OCI-M2 (cell line): ENCODE measurements around the gene TBC1D20.
"Not testable (repeated sequence)": the region's sequence is repeated elsewhere in the genome, so short reads cannot be mapped to it uniquely, and the experiment has no call there.

Experiments
- DNase-seq: peaks from one replicate; lab custom pipeline; 2025; ENCODE audit not compliant: unreplicated experiment; lab: John Stamatoyannopoulos, UW

The TBC1D20 gene

DNA sequence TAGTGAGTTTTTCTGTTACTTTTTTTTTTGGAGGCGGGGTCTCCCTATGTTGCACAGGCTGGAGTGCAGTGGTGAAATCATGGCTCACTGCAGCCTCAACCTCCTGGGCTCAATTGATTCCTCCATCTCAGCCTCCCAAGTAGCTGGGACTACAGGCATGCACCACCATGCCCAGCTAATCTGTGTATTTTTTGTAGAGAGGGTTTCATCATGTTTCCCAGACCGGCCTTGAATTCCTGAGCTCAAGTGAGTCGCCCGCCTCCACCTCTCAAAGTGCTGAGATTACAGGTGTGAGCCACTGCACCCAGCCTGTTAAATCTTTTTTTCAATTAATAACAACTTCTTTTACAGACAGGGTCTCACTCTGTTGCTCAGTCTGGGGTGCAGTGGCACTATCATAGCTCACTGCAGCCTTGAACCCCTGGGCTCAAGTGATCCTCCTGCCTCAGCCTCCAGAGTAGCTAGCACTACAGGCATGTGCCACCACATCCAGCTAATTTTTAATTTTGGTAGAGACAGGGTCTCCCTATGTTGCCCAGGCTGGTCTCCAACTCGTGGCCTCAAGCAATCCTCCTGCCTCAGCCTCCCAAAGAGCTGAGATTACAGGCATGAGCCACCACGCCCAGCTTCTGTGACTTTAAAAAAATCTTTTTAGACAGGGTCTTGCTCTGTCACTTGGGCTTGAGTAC is 14.4 kb upstream of the TBC1D20 start:
- DNase-seq, result not testable (repeated sequence)

DNA sequence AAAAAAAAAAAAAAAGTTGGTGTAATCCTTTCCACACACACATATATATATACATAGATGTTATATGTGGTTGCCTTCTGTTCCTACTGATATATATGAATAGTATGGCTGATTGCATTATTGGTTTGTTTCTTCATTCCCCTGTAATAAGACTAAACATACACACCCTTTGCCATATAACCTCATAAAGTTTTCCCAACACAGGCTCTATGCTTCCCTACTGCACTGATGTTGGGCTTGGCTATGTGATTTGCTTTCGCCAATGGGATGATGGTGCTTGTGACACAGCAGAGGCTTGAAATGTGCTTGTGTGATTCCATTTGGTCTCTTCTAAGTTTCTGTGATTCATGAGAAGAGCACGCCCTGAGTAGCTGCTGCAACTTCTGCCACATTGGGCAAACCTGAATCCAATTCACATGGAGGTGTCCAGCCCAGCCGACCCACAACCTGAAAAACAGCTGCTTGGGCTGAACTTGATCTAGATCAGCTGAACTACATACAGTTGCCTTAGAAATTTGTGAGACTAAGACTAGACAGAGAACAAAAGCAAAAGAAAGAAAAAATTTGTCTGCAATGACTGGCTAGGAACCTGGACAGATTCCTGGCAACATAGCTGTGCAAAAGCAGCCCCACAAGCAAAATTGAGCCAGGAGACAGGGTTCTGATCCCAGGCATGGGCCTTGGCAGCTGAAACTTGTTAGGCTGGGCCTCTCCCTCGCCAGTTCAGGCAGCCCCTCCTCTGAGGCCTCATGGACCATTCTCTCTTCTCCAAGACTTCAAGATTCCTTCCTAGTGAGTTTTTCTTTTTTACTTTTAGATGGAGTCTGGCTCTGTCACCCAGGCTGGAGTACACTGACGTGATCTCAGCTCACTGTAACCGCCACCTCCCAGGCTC is 13.4 kb upstream of the TBC1D20 start:
- no peak for DNase-seq

DNA sequence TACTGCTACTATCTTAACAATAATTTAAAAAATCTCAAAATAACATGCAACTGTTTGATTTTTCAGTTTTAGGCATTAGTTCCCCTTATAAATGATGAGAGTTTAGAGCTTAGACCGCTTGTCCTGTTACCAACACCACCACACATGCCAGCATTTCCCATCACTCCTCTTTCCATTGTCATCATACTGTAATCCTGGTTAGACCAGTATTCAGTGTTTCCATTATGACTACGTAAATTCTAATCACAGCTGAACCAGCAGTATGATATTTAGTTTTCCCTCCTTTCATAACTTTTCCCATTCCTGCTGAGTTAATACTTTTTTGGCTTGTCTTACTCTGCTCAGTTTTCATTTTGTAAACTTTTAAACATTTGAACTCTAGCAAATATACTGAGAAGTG is 12.2 kb upstream of the TBC1D20 start:
- no peak for DNase-seq

DNA sequence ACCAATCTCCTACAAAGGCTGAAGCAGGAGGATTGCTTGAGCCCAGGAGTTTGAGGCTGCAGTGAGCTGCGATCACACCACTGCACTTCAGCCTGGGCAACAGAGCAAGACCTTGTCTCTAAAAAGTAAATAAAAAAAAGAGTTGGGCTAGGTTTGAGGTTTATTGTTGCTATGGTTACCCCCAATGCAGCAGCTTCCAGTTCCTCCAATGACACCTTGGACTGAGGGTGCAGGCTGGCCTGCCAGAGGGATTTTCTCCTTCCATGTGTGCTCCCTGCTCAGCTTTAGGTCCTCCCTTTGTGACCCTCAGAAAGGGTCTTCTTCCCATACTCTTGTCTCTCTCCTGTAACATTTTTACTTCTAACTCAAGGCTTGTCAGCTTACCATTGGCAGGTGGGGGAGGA is 10.6 kb upstream of the TBC1D20 start:
- no peak for DNase-seq

- no peak for DNase-seq
These were observed 10.0 kb upstream of the TBC1D20 start for GRCh38 chr20:472137-472846.

GRCh38 chr20:469746-470490 is 7.6 kb upstream of the TBC1D20 start:
- no peak for DNase-seq

DNA sequence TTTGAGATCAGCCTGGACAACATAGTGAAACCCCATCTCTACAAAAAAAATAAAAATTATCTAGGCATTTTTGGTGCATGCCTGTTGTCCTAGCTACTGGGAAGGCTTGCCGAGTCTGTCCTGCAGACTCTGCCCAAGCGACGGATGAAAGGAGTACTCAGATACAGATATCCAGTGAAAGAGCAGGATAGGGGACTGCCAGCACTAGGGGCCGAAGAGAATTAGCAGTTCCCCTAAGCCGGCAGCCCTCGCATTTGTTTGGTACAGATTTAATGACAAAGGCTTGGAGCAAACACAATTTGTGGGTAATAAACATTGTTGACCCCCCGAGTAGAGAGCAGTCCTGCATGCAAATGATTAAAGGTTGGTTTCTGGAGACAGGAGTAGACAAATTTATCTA is 5.4 kb upstream of the TBC1D20 start:
- no peak for DNase-seq

GRCh38 chr20:461254-462198 is 807 bp downstream of the TBC1D20 start:
- no peak for DNase-seq

- no peak for DNase-seq
These were observed 1.6 kb downstream of the TBC1D20 start for GRCh38 chr20:460707-461106.

GRCh38 chr20:460180-460579 is 2.2 kb downstream of the TBC1D20 start:
- DNase-seq, result no peak

GRCh38 chr20:458776-459175 is 3.6 kb downstream of the TBC1D20 start:
- DNase-seq, result no peak

GRCh38 chr20:454951-455350 is 7.4 kb downstream of the TBC1D20 start:
- DNase-seq, result no peak

DNA sequence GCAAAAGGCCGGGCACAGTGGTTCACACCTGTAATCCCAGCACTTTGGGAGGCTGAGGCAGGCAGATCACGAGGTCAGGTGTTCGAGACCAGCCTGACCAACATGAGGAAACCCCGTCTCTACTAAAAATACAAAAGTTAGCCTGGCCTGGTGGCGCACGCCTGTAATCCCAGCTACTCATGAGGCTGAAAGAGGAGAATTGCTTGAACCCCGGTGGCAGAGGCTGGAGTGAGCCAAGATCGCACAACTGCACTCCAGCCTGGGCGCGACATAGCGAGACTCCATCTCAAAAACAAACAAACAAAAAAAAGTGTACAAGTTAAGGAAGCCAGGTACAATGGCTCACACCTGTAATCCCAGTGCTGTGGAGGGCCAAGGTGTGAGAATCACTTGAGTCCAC is 10.3 kb downstream of the TBC1D20 start:
- DNase-seq, result not testable (repeated sequence)

DNA sequence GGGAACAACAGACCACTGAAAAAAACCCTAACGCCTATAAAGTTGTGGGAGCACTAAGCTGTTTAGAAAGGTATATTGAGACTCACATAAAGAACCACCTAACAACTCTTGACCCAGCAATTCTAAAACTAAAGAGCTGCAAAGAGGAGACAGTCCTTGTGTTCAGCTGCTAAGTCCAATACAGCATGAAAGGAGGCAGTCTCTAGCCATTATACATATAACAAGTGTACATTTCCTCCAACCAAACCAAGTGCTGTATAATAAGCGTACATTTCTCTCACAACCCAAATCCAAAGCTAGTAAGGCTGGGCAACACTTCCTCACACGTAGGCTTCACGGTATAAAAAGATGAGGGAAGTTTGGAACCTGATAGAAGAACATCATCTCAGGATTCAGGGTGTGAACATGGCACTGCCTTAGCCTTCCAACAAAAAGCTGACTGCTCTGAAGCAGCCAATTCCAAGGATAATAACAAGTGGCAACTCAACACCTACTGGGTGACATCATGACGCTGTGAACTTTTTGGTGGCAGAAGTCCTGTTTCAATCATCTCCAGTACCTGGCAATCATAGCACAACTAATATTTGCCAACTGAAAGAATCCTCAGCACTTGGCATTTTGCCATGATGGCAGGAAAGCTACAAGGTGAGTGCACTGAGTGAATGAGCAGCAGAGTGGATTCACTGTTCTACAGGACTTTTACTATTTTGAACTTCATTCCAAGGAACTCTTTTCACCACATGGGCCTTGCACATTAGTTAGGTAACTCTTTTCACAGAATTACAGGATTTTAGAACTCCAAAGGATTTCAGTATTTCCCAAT is 16.6 kb downstream of the TBC1D20 start:
- no peak for DNase-seq

DNA sequence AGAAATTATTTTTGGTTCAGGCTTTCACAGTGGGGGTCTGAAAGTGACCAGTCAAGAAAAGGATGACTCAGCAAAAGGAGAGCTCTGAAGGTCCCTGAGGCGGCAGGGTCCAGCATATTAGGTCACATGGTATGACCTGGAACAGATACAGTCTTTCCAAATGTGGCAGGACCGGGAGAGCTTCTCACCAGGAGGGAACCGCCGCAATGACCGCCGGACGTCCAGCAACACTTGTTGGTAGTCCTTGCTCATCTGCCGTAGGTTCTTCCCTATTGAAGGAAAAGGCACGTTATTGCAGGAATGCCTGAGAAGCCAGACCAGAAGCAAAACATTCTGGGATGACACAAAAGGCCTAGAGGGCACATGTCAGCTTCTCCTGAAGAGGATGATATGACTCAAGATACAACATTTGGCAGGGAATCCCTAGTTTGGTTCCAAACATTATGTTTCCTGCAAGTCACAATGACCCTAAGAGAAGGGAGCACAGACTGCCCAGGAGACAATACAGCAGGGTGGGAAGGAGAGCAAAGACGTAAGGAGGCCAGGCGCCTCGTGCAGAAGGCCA is 17.4 kb downstream of the TBC1D20 start:
- no peak for DNase-seq

DNA sequence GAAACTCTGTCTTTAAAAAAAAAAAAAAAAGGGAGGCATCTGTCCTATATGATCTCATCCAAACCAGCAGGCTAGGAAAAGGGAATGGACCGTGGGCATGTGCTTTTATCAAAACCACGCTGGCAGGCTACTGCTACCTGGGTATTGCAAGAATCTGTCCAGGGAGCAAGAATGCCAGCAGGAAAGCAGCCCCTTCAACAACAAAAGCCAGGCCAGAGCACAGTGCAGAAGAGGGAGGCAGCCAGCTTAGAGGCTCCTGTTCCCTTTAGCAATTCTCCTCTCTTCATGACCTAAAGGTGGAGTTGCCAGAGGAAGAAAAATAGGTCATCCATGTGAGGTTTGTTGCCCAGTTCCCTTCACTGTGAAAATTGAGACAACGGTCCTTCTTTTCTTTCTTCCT is 18.2 kb downstream of the TBC1D20 start:
- no peak for DNase-seq

DNA sequence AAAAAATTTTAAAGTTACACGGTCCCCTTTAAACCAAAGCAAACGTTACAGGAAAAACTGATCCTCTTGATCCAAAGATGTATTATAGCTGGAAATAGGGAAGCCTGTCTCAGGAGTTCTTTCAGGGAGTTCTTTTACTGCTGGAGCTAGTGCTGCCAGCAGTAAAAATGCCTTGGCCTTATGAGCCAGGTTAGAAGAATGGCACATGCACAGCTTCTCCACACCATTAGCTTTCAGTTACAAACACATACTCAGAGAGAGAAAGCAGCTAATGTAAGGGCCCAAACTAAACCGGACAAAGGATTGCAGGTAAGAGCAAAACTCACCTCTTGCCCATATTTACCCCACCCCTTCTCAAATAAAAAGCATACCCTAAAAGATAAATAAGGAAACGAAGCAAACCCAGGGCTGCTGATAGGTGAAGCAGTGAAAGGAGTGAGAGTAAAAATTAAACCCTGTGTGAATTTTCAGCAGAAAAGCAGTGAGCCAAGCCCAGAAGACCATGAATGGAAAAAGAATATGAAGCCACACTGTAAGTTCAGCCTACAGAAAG is 19.0 kb downstream of the TBC1D20 start:
- no peak for DNase-seq

- DNase-seq, result no peak
These were observed 21.7 kb downstream of the TBC1D20 start for GRCh38 chr20:440636-441035.

DNA sequence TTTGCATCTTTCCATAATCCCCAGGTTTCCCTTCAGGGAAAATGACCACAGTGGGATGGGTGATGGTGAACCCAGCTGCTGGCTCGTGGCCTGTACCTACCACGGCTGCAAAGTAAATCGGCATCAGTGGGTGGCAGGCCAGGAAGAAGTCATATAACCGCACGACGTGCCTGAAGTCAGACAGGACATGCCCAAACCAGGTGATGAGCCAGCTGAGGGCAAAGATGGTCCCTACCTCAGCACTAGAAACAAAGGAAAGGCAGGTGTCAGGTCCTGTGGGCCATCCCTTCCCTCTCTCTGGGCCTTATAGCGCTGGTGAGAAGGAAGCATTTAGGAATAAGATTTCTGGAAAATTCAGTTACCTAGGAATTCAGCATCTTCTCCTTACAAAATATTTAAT is 22.2 kb downstream of the TBC1D20 start:
- DNase-seq, result no peak
